Esophagus (tissue), 2 donors: ENCODE data around the gene FBXL7. TPM values are rescaled to one million over a fixed set of nuclear protein-coding genes. Genes with fewer than 3 reads are reported as not detected.

ENCODE experiments used
- H3K27ac ChIP-seq, 2 donors: one replicate each; pipeline ENCODE4 v1.5.1; 2013; ENCODE audit warnings: low read depth in 2 of 2, mild to moderate bottlenecking in 2 of 2, inconsistent platforms in 1 of 2, low read length in 1 of 2, moderate library complexity in 1 of 2
- H3K27me3 ChIP-seq, 2 donors: one replicate each; pipeline ENCODE4 v1.6.1; 2013; ENCODE audit warnings: low read length in 2 of 2, control low read depth in 1 of 2, mild to moderate bottlenecking in 1 of 2; ENCODE audit not compliant: insufficient read depth in 2 of 2, control insufficient read depth in 1 of 2
- H3K36me3 ChIP-seq, 2 donors: one replicate each; pipeline ENCODE4 v1.6.1; 2013; ENCODE audit warnings: low read length in 1 of 2; ENCODE audit not compliant: control insufficient read depth in 2 of 2, insufficient read depth in 2 of 2
- H3K4me1 ChIP-seq, 2 donors: one replicate each; pipeline ENCODE4 v1.6.1; 2013; ENCODE audit warnings: low read length in 1 of 2; ENCODE audit not compliant: control insufficient read depth in 2 of 2, insufficient read depth in 2 of 2
- H3K4me3 ChIP-seq, 2 donors: one replicate each; pipeline ENCODE4 v1.5.1; 2013; ENCODE audit warnings: low read length in 2 of 2, mild to moderate bottlenecking in 2 of 2, low read depth in 1 of 2, moderate library complexity in 1 of 2
- H3K9me3 ChIP-seq, 2 donors: one replicate each; pipeline ENCODE4 v1.6.1; 2013; ENCODE audit warnings: mild to moderate bottlenecking in 2 of 2, low read depth in 1 of 2, low read length in 1 of 2, moderate library complexity in 1 of 2; ENCODE audit not compliant: control insufficient read depth in 2 of 2, insufficient read depth in 1 of 2
- WGBS, 2 donors: extraction: QIAGEN DNeasy Blood & Tissue Kit; methylation state at CpG; one replicate each; pipeline ENCODE4 v1.1.7; 2013; 5-methylcytosine and 5-hydroxymethylcytosine counted together
- polyA plus RNA-seq, 2 donors: library from polyadenylated mRNA; stranded (reverse); fragments of 200-250 nt; gene quantifications; one replicate each; pipeline ENCODE4 v1.2.3, GENCODE V29; 2013
- donor health status: healthy with polysubstance abuse.
- donor health status: Bipolar disorder and iron deficiency.

The FBXL7 gene
- polyA plus RNA-seq, 2 donors = 1.8 to 4.4 TPM

DNA sequence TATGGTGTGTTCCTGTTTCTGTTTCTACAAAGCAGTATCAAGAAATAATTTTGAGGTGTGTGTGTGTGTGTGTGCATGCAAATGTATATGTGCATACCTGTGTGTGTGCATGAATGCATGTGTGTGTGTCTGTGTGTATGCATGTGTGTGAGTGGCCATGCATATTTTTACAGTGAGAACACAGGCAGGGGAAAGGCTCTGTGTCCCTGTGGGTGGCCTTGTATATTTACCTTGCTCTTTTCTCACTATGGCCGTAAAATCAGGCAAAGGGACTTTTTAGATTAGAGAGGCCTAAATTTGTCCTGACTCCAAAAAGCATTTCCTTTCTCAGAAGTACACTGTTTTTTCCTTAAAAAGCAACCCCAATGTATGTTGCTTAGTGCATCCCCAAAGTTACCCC, 386.2 kb downstream of the FBXL7 start:
- Histone ChIP-seq H3K27ac (no peak overlapping the region), H3K4me1 (no peaks in the 10 kb centered on the region), H3K36me3 (no peaks in the 10 kb centered on the region), H3K9me3 (peaks cover 0 to 3% of the 10 kb centered on the region in 2 donors), H3K27me3 (no peaks in the 10 kb centered on the region), H3K4me3 (no peak overlapping the region)
- 78 to 91% methylated on average over 1 of the region's 1 CpG for WGBS, 2 donors

GRCh38 chr5:15887093-15887492, 387.1 kb downstream of the FBXL7 start:
- no peak overlapping the region for H3K4me3 ChIP-seq
- H3K27me3 ChIP-seq = no peaks in the 10 kb centered on the region
- H3K9me3 ChIP-seq = peaks cover 0 to 2% of the 10 kb centered on the region in 2 donors
- no peaks in the 10 kb centered on the region for H3K4me1 ChIP-seq
- H3K27ac ChIP-seq = no peak overlapping the region
- H3K36me3 ChIP-seq = no peaks in the 10 kb centered on the region
- 38 to 60% methylated on average over 3 of the region's 3 CpGs for WGBS, 2 donors

DNA sequence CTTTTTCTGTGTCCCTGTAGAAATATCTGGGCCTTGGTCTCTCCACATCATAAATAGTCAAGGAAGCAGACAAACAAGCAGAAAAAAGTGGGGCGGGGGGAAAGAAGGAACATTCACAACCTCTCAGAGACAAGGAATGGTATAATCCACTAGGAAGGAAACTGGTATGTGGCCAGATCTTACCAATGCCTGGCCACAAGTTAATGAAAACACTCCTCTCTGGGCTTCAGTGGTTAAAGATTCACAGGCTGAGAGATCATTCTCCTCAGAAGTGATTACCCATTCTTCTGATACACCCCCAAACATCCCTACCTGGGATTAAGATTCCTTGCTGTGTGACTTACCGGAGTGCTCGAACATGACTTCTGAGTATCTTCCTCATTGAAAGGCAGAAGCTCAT, 389.0 kb downstream of the FBXL7 start:
- no peaks in the 10 kb centered on the region for H3K27me3 ChIP-seq
- WGBS, 2 donors = 86 to 98% methylated on average over 3 of the region's 3 CpGs
- H3K27ac ChIP-seq = no peak overlapping the region
- H3K4me1 ChIP-seq = no peaks in the 10 kb centered on the region
- no peak overlapping the region for H3K4me3 ChIP-seq
- H3K9me3 ChIP-seq = no peaks in the 10 kb centered on the region
- no peaks in the 10 kb centered on the region for H3K36me3 ChIP-seq

GRCh38 chr5:15893866-15894265, 393.9 kb downstream of the FBXL7 start:
- Histone ChIP-seq H3K27me3 (no peaks in the 10 kb centered on the region), H3K27ac (no peak overlapping the region)
- WGBS, 2 donors = 95 to 99% methylated on average over 11 of the region's 11 CpGs

DNA sequence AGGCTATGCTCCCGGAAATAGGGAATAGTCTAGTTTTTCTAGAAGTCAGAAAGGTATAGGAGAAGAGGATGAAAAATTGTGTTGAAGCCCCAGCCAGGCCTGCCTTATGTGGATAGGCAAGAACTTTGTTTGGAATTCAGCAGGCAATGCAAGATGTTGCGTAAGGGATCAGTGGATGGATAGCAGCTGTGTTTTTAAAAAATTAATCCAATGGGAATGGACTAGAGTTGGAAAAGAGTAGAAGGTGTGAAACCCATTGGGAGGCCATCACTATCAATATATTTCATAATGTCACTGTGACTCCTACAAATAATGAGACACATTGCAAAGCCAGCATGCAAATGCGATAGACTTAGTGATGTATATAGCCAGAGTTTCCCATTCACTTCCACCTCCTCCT, 397.7 kb downstream of the FBXL7 start:
- Histone ChIP-seq H3K9me3 (no peaks in the 10 kb centered on the region), H3K27me3 (no peaks in the 10 kb centered on the region), H3K4me3 (no peak overlapping the region), H3K36me3 (no peaks in the 10 kb centered on the region), H3K4me1 (no peaks in the 10 kb centered on the region), H3K27ac (no peak overlapping the region)
- 83 to 90% methylated on average over 3 of the region's 3 CpGs for WGBS, 2 donors

More at GRCh38 chr5:15893866-15894265, 393.9 kb downstream of the FBXL7 start:
- Histone ChIP-seq H3K4me1 (no peaks in the 10 kb centered on the region), H3K36me3 (no peaks in the 10 kb centered on the region), H3K4me3 (no peak overlapping the region), H3K9me3 (no peaks in the 10 kb centered on the region)

- H3K27me3 ChIP-seq = no peaks in the 10 kb centered on the region
- no peaks in the 10 kb centered on the region for H3K36me3 ChIP-seq
- 84 to 87% methylated on average over 6 of the region's 6 CpGs for WGBS, 2 donors
- H3K4me3 ChIP-seq = no peak overlapping the region
- no peak overlapping the region for H3K27ac ChIP-seq
- no peaks in the 10 kb centered on the region for H3K4me1 ChIP-seq
- no peaks in the 10 kb centered on the region for H3K9me3 ChIP-seq
These were observed 398.7 kb downstream of the FBXL7 start for GRCh38 chr5:15898641-15899040.

DNA sequence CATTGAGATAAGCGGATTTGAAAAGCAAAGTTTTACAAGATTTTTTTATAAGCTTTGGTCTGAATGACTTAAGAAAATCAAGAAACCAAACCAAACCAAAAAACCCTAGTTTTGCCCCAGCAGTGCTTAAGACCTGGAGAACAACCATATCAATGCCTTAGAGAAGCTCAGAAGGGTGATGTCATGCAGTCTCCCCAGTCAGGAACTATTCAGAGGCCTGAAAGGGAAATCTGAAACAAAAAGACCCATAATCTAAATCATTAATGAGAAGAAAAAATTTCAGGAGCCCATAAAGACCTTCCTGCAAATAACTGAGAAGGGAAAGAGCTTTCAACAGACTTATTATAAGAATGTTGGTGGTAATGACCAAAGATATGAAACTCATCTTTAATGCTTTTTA, 399.5 kb downstream of the FBXL7 start:
- no peak overlapping the region for H3K4me3 ChIP-seq
- H3K27ac ChIP-seq = no peak overlapping the region
- 89 to 93% methylated on average over 1 of the region's 1 CpG for whole genome bisulfite sequencing, 2 donors
- no peaks in the 10 kb centered on the region for H3K9me3 ChIP-seq
- no peaks in the 10 kb centered on the region for H3K36me3 ChIP-seq
- no peaks in the 10 kb centered on the region for H3K4me1 ChIP-seq
- H3K27me3 ChIP-seq = no peaks in the 10 kb centered on the region

DNA sequence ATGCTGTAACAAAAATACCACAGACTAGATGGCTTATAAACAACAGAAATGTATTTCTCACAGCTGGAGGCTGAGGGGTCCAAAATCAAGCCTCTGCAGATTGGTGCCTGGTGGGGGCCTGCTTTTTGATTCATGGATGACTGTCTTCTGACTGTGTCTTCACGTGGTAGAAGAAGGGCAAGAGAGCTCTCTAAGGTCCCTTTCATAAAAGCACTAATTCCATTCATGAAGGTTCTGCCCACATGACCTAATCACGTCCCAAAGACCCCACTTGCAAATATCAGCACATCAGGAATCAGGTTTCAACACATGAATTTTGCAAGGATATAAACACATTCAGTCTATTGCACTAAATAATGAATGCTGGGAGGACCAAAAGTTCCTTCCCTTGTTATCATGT, 401.2 kb downstream of the FBXL7 start:
- Histone ChIP-seq H3K4me3 (no peak overlapping the region), H3K27ac (no peak overlapping the region), H3K36me3 (no peaks in the 10 kb centered on the region), H3K27me3 (no peaks in the 10 kb centered on the region), H3K9me3 (no peaks in the 10 kb centered on the region), H3K4me1 (no peaks in the 10 kb centered on the region)
- 64 to 65% methylated on average over 2 of the region's 2 CpGs for WGBS, 2 donors

DNA sequence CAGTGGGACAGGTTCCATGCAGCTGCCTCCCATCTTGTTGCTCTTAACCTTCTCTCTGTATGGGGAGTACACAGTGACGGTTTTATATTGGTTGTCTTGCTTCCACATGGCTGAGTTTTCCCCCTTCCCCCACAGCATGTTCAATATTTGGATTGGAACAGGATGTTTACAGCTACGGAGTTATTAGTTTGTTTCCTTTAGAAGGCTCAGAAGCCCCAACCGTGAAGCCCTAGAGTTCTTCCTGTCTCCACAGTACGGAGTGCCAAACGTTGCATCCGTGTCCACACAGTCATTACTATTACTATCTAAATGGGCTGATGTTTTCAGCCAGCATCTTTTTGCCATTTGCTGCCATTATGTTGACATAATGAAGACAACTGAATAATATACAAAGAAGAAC, 402.1 kb downstream of the FBXL7 start:
- no peaks in the 10 kb centered on the region for H3K9me3 ChIP-seq
- no peaks in the 10 kb centered on the region for H3K36me3 ChIP-seq
- WGBS, 2 donors = 58 to 59% methylated on average over 6 of the region's 6 CpGs
- no peaks in the 10 kb centered on the region for H3K27me3 ChIP-seq
- H3K27ac ChIP-seq = no peak overlapping the region
- H3K4me1 ChIP-seq = no peaks in the 10 kb centered on the region
- no peak overlapping the region for H3K4me3 ChIP-seq

- Histone ChIP-seq H3K4me1 (no peaks in the 10 kb centered on the region), H3K9me3 (no peaks in the 10 kb centered on the region), H3K27me3 (no peaks in the 10 kb centered on the region), H3K36me3 (no peaks in the 10 kb centered on the region), H3K4me3 (no peak overlapping the region), H3K27ac (no peak overlapping the region)
- WGBS, 2 donors = 68 to 75% methylated on average over 2 of the region's 2 CpGs
These were observed 405.2 kb downstream of the FBXL7 start for GRCh38 chr5:15904899-15905830.
